Esophagus (tissue), 2 donors: ENCODE measurements around the gene CKS1B. TPM values are rescaled to one million over a fixed set of nuclear protein-coding genes. Genes with fewer than 3 reads are reported as not detected.
"Not testable (repeated sequence)": the region's sequence is repeated elsewhere in the genome, so short reads cannot be mapped to it uniquely, and the experiment has no call there.

Source experiments
- H3K27ac ChIP-seq, 2 donors: one replicate each; pipeline ENCODE4 v1.5.1; 2013; ENCODE audit warnings: low read depth in 2 of 2, mild to moderate bottlenecking in 2 of 2, inconsistent platforms in 1 of 2, low read length in 1 of 2, moderate library complexity in 1 of 2
- H3K27me3 ChIP-seq, 2 donors: one replicate each; pipeline ENCODE4 v1.6.1; 2013; ENCODE audit warnings: low read length in 2 of 2, control low read depth in 1 of 2, mild to moderate bottlenecking in 1 of 2; ENCODE audit not compliant: insufficient read depth in 2 of 2, control insufficient read depth in 1 of 2
- H3K36me3 ChIP-seq, 2 donors: one replicate each; pipeline ENCODE4 v1.6.1; 2013; ENCODE audit warnings: low read length in 1 of 2; ENCODE audit not compliant: control insufficient read depth in 2 of 2, insufficient read depth in 2 of 2
- H3K4me1 ChIP-seq, 2 donors: one replicate each; pipeline ENCODE4 v1.6.1; 2013; ENCODE audit warnings: low read length in 1 of 2; ENCODE audit not compliant: control insufficient read depth in 2 of 2, insufficient read depth in 2 of 2
- H3K4me3 ChIP-seq, 2 donors: one replicate each; pipeline ENCODE4 v1.5.1; 2013; ENCODE audit warnings: low read length in 2 of 2, mild to moderate bottlenecking in 2 of 2, low read depth in 1 of 2, moderate library complexity in 1 of 2
- H3K9me3 ChIP-seq, 2 donors: one replicate each; pipeline ENCODE4 v1.6.1; 2013; ENCODE audit warnings: mild to moderate bottlenecking in 2 of 2, low read depth in 1 of 2, low read length in 1 of 2, moderate library complexity in 1 of 2; ENCODE audit not compliant: control insufficient read depth in 2 of 2, insufficient read depth in 1 of 2
- WGBS, 2 donors: extraction: QIAGEN DNeasy Blood & Tissue Kit; methylation state at CpG; one replicate each; pipeline ENCODE4 v1.1.7; 2013; 5-methylcytosine and 5-hydroxymethylcytosine counted together
- polyA plus RNA-seq, 2 donors: library from polyadenylated mRNA; stranded (reverse); fragments of 200-250 nt; gene quantifications; one replicate each; pipeline ENCODE4 v1.2.3, GENCODE V29; 2013
- donor health status: healthy with polysubstance abuse.
- donor health status: Bipolar disorder and iron deficiency.

Gene CKS1B
- polyA plus RNA-seq, 2 donors, result 8.9 to 74.3 TPM

DNA sequence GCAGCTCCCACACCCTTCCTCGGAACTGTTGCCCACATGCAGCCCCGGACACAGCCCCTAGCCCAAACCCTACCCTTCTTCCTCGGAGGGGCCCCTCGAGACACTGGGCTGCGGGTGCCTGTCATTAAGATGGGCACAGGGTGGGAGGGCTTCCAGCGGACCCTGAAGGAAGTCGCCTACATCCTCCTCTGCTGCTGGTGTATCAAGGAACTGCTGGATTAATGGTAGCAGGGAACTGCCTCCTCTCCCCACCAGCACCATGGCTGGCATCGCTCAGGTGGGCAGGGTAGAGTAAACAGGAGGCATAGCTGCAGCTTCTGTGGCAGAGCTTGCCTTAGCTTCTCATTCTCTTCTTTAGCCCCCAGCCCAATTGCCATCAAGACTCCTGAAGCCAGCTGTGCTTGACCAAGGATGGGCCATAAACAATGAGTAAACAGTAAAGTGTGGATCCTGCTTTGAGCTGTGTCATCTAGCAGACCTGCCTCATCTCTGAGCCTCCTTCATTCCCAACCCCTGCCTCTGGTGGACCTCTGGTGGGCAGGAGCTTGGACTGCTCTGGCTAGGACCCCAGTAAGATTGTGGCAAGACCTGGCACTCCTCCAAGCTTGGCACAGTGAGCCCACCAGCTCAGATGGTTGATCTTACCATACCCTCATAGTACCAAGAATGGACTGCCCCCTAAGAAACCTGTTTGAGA lies 19.2 kb downstream of the CKS1B start, which contains the start of gene LENEP:
TSS of gene LENEP (plus strand) at position 15 of the 697 bp plus-strand sequence. CDS start at position 37, 22 bp downstream.
- Histone ChIP-seq H3K27me3 (no peaks in the 10 kb centered on the region), H3K36me3 (peaks cover 6 to 15% of the 10 kb centered on the region in 2 donors), H3K4me3 (no peak within 1 kb of the TSS), H3K9me3 (no peaks in the 10 kb centered on the region), H3K27ac (peak within 1 kb of the TSS in 1 of 2 donors; percentile 27), H3K4me1 (peaks cover 0 to 2% of the 10 kb centered on the region in 2 donors)
- 76 to 79% methylated on average over 8 of the region's 8 CpGs for WGBS, 2 donors

DNA sequence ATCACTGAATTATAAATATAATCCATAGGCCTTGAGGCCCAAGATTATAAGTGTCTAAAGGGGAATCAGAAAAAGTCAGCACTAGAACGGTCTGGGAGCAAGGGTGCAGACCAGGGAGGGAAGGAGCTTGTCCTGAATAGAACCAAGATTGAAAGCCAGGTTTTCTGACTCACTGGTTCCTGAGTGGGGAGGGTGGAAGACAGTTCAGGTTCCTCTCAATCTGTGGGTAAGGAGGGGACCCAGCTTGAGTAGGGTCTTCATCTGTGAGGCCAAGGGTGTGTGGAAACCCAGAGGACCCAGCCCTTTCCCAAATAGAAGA lies 19.7 kb downstream of the CKS1B start:
- Histone ChIP-seq H3K4me3 (no peak overlapping the region), H3K4me1 (peaks cover 0 to 4% of the 10 kb centered on the region in 2 donors), H3K27me3 (no peaks in the 10 kb centered on the region), H3K9me3 (no peaks in the 10 kb centered on the region), H3K36me3 (peaks cover under 1 to 12% of the 10 kb centered on the region in 2 donors), H3K27ac (peak overlapping the region in 1 of 2 donors; percentile 27)
- 53 to 61% methylated on average over 1 of the region's 1 CpG for WGBS, 2 donors

DNA sequence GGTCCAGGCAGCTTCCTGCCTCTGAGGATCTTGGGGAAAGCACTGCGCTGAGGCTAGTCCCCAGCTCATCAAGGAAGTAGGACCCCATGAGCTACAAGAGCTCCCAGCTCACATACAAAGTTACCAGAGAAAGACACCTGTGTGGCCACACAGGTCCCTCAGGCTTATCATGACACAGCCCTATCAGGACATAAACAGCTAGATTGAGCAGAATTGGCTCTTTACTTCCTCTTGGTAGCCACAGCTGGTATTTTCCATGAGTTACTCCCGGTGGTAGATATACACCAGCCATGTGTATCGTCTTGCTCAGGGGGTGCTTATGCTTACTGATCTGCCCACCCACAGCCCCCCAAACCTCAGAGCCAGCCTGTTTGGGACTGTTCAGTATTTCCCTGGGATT lies 20.1 kb downstream of the CKS1B start:
- no peaks in the 10 kb centered on the region for H3K27me3 ChIP-seq
- H3K36me3 ChIP-seq, result peaks cover 0 to 9% of the 10 kb centered on the region in 2 donors
- WGBS, 2 donors, result 56 to 73% methylated on average over 3 of the region's 3 CpGs
- no peaks in the 10 kb centered on the region for H3K9me3 ChIP-seq
- peak overlapping the region in 1 of 2 donors; percentile 27 for H3K27ac ChIP-seq
- H3K4me1 ChIP-seq, result peaks cover 0 to 8% of the 10 kb centered on the region in 2 donors
- no peak overlapping the region for H3K4me3 ChIP-seq

DNA sequence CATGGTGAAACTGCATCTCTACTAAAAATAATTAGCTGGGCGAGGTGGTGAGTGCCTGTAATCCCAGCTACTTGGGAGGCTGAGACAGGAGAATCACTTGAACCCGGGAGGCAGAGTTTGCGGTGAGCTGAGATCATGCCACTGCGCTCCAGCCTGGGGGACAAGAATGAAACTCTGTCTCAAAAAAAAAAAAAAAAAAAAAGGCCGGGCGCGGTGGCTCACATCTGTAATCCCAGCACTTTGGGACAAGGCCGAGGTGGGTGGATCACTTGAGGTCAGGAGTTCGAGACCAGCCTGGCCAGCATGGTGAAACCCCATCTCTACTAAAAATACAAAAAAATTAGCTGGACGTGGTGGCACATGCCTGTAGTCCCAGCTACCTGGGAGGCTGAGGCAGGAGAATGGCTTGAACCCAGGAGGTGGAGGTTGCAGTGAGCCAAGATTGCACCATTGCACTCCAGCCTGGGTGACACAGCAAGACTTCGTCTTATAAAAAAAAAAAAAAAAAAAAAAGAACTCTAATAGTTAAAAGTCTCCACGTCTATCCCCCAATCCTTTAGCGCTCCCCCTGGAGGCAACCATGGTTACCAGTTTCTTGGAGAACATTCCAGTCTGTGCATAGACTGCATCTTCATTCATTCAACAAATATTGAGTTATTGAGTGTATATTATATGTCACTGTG lies 21.0 kb downstream of the CKS1B start:
- not testable (repeated sequence) for H3K27ac ChIP-seq, H3K27me3 ChIP-seq, H3K4me1 ChIP-seq, H3K9me3 ChIP-seq, H3K36me3 ChIP-seq, H3K4me3 ChIP-seq
- WGBS, 2 donors, result 59 to 62% methylated on average over 13 of the region's 13 CpGs

DNA sequence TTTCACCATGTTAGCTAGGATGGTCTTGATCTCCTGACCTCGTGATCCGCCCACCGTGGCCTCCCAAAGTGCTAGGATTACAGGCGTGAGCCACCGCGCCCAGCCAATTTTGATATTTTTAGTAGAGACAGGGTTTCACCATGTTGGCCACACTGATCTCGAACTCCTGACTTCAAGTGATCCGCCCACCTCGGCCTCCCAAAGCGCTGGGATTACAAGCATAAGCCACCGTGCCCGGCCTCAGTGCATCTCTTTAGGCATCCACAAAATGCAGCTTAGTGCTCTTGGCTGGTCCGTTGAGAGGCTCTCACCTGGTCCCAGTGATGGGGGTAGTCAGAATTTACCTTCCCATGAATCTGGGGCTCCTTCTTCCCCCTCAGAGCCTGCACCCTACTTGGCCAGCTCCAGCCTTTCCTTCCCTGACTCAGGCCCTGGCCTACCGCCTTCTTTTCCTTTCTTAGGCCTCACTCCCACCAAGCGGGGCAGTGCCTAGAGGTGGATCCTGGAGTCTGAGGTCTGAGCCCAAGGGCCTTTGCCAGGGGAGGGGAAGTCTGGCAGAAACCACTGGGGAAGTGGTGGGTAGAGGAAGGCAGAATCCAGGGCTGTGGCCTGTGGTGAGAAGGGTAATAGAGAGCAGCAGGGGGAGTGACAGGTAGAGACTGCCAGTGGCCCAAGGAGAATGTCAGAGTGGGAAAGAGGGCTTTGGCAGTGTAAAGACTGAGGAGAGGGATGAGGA lies 22.7 kb downstream of the CKS1B start:
- Histone ChIP-seq H3K4me3 (no peak overlapping the region), H3K27me3 (no peaks in the 10 kb centered on the region), H3K27ac (no peak overlapping the region), H3K9me3 (no peaks in the 10 kb centered on the region), H3K36me3 (no peaks in the 10 kb centered on the region), H3K4me1 (peaks cover 0 to 8% of the 10 kb centered on the region in 2 donors)
- 80 to 87% methylated on average over 15 of the region's 15 CpGs for WGBS, 2 donors

DNA sequence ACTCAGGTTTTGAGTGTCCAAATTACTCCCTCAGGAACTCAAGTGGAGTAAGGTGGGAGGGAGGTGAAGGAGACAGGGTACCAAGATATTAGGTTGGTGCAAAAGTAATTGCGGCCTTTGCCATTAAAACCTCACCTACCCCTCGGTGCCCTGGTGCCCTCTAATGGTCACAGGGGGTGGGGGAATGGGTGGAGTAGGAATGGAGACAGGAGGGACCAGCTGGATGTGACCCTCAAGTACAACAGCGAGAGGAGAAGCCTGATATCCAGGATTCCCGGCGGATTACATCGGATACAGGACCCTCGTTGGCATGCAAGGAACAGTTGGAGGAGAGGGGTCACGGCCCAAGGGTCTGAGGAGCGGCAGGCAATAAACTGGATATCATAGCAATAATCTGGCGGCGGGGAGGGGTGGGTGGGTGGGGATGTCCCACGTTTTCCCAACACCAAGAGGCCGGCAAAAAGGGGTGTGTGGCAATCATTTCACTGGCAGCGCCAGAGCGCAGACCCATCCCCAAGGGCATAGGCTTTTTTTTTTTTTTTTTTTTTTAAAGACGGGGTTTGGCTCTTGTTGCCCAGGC lies 23.8 kb downstream of the CKS1B start:
- Histone ChIP-seq H3K27ac (no peak overlapping the region), H3K4me1 (peaks cover 0 to 8% of the 10 kb centered on the region in 2 donors), H3K27me3 (no peaks in the 10 kb centered on the region), H3K4me3 (no peak overlapping the region), H3K36me3 (no peaks in the 10 kb centered on the region), H3K9me3 (no peaks in the 10 kb centered on the region)
- WGBS, 2 donors, result 75 to 81% methylated on average over 15 to 16 of the region's 16 CpGs

DNA sequence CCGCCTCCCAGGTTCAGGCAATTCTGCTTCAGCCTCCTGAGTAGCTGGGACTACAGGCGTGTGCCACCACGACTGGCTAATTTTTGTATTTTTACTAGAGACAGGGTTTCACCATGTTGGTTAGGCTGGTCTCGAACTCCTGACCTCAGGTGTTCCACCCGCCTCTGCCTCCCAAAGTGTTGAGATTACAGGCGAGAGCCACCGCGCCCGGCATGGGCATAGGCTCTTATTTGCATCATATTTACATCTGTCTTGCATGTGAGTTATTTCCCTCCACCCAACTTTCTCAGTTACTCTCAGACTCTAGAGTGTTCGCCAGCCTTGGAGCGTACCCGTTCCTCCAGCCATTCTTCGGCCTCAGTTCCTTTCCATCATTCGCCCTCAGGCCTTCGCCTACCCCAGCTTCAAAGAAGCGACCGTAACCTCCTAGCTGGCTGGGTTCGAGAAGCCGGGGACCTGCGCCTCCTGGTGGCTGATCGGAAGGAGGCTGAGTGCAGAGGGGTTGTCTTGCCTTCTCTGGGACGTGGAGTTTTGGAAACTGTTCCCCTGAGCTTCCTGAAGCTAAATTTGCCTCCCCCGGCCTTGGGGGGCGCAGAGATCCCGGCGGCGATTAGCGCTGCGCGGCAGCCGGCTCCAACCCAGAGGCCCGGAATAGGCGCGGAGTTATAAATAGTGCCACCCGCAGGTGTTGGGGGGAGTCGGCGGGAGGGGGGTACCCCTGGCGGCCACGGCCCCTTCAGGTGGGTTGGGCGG lies 24.5 kb downstream of the CKS1B start:
- H3K27me3 ChIP-seq, result no peaks in the 10 kb centered on the region
- 11 to 12% methylated on average over 35 to 40 of the region's 40 CpGs for WGBS, 2 donors
- peak overlapping the region; percentile 26 to 95 for H3K4me3 ChIP-seq
- no peaks in the 10 kb centered on the region for H3K36me3 ChIP-seq
- H3K4me1 ChIP-seq, result peaks cover 0 to 8% of the 10 kb centered on the region in 2 donors
- peak overlapping the region; percentile 97 to 98 for H3K27ac ChIP-seq
- no peaks in the 10 kb centered on the region for H3K9me3 ChIP-seq

DNA sequence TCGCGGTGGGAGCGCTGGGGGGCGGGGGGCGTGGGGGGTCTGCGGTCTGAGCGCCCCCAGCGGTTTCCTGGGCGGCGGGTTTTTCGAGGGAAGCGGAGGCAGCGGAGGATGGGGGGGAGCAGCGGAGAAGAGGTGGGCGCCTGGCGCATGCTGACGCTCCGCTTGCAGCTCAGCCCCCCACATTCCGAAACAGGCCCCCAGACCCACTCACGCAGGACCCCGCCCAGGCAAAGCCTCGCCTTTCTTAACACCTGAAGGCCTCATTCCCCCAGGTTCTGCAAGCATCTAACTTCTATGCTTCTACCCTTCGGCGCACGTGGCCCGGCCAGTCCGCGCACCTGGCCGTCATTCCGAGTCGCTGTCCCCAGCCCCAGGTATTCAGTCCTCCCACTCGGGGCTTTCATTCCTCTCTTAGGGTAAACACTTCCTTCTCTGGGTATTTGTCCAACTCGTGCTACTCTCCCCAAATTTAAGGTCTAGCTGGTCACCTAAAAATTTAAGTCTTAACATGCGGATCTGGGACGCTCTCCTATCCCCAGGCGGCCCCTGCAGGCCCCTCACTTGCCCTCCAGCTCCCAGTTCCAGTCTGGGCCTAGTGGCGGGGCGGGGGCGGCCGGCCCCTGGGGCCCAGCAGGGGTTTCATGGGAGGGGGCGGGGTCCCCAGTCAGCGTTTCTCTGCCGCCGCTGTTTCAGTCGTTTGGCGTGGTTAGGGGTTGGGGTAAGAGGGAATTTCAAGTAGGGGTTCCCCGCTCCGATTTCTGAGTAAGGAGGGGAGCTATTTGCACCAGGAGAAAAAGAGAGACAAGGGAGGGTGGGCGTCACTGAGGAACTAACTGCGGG lies 25.3 kb downstream of the CKS1B start:
- H3K9me3 ChIP-seq, result no peaks in the 10 kb centered on the region
- 2% methylated on average over 46 to 50 of the region's 50 CpGs for WGBS, 2 donors
- H3K4me3 ChIP-seq, result peak overlapping the region; percentile 61 to 95
- peaks cover 6 to 8% of the 10 kb centered on the region in 2 donors for H3K4me1 ChIP-seq
- H3K36me3 ChIP-seq, result no peaks in the 10 kb centered on the region
- peak overlapping the region; percentile 97 to 98 for H3K27ac ChIP-seq
- H3K27me3 ChIP-seq, result no peaks in the 10 kb centered on the region
